GM19025 (cell line): ENCODE results near the gene ARIH2.

Experiments
- ATAC-seq: cut with Tn5 transposase; IDR thresholded peaks from one replicate; pipeline ENCODE4 v1.9.1; 2021; ENCODE audit warnings: mild to moderate bottlenecking, low read depth, moderate library complexity; ENCODE audit not compliant: unreplicated experiment

The ARIH2 gene

DNA sequence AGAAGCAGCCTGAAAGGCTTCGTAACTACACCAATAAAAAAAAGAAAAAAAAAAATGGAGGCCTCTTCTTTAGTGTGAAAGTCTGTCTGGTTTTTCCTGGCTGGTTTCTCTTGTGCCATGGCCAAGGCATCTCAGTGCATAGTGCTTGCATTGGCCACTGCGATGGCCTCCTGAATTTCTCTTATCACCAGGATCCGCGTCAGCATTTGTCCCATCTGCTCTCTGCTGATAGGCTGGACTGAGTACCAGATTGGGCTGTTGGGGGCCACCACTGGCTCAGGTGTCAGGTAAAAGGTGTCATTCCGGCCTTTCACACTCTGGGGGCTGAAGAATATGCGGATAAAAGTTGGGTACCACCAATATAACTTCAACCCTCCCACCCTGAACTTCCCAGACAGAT is 111.7 kb downstream of the ARIH2 start:
- no peak for ATAC-seq

DNA sequence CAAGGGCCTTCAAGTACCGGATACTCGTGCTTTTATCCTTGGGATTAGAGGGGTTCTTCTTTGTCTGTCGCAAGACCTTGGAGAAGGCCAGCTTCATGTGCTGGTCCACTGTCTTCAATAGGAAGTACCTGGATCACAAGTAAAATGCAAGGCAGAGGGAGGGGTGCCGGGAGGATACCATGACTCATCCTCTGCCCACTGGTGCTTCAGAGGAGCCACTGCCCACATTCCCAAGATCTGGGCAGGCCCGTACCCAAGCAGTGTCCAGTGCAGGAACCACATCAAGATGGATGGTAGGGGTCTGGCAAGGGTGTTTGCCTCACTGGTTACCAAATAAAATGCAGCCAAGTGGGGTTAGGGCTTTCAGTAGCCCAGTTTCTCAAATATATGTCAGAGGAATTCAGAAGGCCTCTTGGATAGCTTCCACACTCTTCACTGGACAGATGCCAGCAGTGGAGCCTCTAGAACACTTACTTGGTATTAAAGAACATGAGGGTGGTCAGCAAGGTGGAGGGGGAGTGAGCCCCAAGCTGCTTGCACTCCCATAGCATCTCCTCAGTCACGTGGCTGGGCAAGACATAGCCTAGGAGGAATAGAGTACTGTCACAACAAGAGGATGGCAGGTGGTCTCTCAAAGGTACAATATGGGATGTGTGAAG is 114.1 kb downstream of the ARIH2 start:
- ATAC-seq = no peak

DNA sequence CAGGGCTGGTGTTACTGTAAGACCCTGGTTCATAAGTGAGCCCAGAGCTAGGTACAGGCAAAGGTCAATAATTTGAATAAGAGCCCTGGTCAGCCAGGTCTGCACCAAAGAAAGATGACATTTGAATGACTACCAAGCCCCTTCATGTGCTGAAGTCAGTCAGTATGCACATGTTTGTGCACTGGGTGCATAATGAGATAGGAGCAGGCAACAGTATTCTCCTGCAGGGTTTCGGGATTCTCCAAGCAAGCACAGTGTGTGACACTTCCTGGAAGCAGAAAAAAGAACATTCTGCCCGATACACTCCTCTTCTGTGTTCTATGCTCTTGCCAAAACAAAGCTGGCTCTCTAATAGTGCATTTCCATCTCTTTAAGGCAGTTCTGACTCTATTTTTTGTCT is 116.0 kb downstream of the ARIH2 start:
- no peak for ATAC-seq

DNA sequence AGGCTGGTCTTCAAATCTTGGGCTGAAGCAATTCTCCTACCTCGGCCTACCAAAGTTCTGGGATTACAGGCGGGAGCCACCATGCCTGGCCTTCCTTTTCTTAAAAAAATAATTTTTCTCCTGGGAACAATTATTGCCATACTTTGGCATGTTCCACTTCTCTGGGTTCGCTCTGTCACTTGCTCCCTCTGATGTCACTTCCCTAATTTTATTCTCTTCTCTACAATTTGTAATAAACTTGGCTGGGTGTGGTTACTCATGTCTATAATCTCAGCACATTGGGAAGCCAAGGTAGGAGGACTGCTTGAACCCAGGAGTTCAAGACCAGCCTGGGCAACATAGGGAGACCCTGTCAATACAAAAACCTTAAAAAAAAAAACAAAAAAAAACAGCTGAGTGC is 116.6 kb downstream of the ARIH2 start:
- ATAC-seq = no peak
